Measurements from ENCODE around the gene CDK5RAP2.

- TF ChIP-seq CTCF (IDR thresholded peaks at IDR 0.05) (no peak), POLR2A (IDR thresholded peaks at IDR 0.05) (no peak)
Measured at GRCh38 chr9:120399940-120400339, 180.0 kb downstream of the CDK5RAP2 start.
